GM19467 (cell line): ENCODE data around the gene TCN2.
A peak's percentile ranks its signal among the peaks of the same experiment; 100 is the strongest.
"Not testable (repeated sequence)": the region's sequence is repeated elsewhere in the genome, so short reads cannot be mapped to it uniquely, and the experiment has no call there.

ENCODE experiments used
- ATAC-seq: cut with Tn5 transposase; IDR thresholded peaks from one replicate; pipeline ENCODE4 v1.9.1; 2021; ENCODE audit warnings: mild to moderate bottlenecking, moderate library complexity; ENCODE audit not compliant: unreplicated experiment

TCN2 gene

GRCh38 chr22:30609260-30610185 lies 2.5 kb downstream of the TCN2 start:
- no peak for ATAC-seq

- ATAC-seq, result no peak
Measured at GRCh38 chr22:30610299-30610698, 3.3 kb downstream of the TCN2 start.

- no peak for ATAC-seq
Measured at GRCh38 chr22:30611197-30611596, 4.2 kb downstream of the TCN2 start.

- ATAC-seq, result no peak
Measured at GRCh38 chr22:30612789-30613188, 5.8 kb downstream of the TCN2 start.

- no peak for ATAC-seq
Measured at GRCh38 chr22:30614268-30614667, 7.3 kb downstream of the TCN2 start.

DNA sequence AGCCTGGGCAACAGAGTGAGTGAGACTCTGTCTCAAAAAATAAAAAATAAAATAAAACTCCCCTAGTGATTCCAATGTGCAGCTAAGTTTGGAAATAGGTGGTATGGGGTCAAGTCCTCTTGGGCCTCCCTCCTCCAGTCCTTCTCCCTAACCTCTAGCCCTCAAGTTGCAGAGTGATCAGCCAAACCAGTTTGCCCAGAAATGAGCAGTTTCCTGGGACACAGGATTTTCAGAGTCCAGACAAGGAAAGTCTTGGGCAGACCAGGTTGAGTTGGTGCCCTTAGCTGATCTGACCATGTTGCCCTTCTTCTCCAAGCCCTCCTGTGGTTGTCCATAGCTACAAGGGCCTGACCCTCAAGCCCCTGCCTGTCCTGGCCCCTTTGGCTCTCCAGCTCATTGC lies 7.9 kb downstream of the TCN2 start:
- ATAC-seq, result no peak

- ATAC-seq, result no peak
Measured at GRCh38 chr22:30615543-30615954, 8.6 kb downstream of the TCN2 start.

DNA sequence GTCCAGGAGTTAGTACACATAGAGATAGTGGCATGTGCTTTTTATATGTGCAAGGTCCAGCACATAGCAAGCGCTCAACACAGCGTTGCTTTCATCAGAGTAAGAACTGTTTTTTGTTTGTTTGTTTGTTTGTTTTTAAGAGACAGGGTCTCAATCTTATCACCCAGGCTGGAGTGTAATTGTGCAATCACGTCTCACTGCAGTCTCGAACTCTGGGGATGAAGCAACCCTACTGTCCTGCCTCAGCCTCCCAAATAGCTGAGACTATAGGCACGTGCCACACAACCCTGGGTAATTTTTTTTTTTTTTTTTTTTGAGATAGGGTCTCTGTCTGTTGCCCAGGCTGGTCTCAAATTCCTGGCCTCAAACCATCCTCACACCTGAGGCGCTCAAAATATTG lies 10.8 kb downstream of the TCN2 start:
- ATAC-seq, result no peak

DNA sequence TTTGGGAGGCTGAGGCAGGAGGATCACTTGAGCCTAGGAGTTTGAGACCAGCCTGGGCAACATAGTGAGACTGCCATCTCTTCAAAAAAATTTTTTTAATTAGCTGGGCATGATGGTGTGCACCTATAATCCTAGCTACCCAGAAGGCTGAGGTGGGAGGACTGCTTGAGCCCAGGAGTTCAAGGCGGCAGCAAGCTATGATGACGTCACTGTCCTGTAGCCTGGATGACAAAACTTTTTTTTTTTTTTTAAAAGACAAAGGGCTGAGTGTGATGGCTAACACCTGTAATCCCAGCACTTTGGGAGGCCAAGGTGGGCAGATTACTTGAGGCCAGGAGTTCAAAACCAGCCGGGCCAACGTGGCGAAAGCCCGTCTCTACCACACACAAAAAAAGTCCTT lies 12.9 kb downstream of the TCN2 start:
- ATAC-seq, result not testable (repeated sequence)

GRCh38 chr22:30626413-30626812 lies 19.4 kb downstream of the TCN2 start:
- ATAC-seq, result no peak

DNA sequence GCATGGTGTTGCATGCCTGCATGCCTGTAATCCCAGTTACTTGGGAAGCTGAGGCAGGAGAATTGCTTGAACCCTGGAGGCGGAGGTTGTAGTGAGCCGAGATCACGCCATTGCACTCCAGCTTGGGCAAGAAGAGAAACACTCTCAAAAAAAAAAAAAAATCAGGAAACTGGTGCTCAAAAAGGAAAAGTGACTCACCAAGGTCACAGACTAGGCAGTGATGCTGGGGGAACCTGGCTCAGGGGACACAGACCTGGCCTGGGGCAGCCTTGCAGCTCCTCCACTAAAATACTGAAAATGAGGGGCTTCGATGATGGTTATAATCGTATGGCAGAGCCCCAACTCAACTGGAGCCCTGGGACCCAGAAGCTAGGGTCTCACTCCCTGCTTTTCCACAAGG lies 20.5 kb downstream of the TCN2 start:
- no peak for ATAC-seq

DNA sequence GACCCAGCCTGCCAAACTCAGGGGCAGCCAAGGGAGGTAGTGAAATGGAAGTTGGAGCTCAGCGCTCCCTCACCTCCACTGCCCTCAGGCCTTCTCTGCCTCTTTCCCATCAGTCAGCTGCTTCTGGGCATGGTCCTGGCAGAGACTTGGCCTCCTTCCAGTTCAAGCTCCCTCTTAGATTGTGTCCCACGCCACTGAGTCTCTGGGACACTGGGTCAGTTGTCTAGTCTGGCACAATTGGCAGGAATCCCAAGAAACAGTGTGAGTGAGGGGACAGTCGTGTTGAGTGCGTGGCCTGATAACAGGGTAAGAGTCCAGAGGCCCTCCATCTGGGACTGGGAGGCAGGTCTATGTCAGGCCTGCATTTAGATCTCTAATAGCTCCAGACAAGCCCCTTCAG lies 21.5 kb downstream of the TCN2 start:
- no peak for ATAC-seq

- ATAC-seq, result not testable (repeated sequence)
Measured at GRCh38 chr22:30631469-30631868, 24.5 kb downstream of the TCN2 start.

DNA sequence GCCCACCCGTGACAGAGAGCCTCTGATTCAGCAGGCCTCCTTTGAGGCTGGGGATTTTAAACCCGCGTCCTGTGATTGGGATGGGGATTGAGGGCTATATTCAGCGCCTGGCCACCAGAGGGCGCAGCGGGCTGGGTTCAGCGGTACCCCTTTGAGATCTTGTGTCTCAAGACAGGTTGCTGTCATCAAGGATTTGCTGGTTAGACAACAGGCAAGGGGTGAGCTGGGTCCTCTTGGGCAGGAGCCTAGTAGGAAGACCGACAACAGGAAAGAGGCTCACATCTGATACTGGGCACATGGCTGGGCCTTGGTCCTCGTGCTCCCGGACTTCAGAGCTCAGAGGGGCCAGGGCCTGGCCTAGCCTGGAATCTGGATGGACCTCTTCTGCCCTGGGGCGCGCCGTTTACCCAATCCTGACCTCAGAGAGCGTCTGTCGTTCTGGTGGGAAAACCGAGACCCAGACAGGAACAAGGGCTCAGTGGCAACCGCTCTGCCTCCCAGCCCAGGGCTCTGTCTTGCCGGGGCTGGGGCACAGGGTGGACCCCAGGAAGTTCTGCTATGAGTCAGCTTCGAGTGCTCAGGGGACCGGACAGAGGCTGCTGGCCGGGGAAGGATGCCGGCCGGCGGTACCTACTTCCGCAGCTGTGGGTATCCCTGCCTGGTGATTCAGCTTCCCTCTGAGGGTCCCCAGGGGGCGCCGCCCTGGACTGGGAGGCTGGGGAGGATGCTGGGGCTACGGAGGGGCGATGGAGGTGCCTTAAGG lies 27.7 kb downstream of the TCN2 start:
- ATAC-seq, result peak; percentile 48

GRCh38 chr22:30635273-30636225 lies 28.6 kb downstream of the TCN2 start, which contains the start of gene SLC35E4:
Gene SLC35E4, plus strand, starts transcription at chr22:30635781. Its CDS starts 670 bp downstream, at chr22:30636451.
- peak; percentile 63 for ATAC-seq

DNA sequence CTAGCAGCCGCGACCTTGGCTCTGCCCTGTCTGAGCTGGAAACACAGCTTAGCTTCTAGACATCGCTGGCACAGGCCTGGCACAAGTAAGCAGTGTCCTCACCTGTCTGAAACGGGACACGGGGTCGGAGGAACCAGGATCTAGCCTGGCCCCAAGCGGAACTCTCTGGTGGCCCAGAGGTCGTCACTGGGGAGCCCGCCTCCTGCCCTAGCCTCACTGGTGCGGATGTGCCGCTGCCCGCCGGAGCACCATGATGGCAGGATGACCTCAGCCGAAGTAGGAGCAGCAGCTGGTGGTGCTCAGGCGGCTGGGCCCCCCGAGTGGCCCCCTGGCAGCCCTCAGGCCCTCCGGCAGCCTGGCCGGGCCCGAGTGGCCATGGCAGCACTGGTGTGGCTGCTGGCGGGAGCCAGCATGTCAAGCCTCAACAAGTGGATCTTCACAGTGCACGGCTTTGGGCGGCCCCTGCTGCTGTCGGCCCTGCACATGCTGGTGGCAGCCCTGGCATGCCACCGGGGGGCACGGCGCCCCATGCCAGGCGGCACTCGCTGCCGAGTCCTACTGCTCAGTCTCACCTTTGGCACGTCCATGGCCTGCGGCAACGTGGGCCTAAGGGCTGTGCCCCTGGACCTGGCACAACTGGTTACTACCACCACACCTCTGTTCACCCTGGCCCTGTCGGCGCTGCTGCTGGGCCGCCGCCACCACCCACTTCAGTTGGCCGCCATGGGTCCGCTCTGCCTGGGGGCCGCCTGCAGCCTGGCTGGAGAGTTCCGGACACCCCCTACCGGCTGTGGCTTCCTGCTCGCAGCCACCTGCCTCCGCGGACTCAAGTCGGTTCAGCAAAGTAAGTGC lies 29.5 kb downstream of the TCN2 start:
- ATAC-seq, result no peak

DNA sequence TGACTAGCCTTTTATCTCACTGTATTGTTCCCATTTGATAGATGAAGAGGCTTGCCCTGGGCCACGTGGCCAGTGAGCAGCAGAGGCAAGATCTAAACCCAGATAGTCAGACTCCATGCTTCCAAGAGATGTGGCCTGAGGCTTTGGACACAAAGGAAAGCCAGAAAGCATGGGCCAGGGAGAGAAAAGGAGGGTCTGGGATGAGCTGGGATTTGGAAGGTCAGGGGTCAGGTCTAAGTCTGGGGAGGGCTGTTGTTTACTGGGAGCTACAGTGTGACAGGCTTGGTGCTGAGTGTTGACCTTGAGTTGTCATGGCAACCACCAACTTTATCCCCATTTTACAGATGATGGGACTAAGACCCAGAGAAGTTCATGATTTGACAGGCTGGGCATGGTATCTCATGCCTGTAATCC lies 30.7 kb downstream of the TCN2 start:
- ATAC-seq, result no peak

DNA sequence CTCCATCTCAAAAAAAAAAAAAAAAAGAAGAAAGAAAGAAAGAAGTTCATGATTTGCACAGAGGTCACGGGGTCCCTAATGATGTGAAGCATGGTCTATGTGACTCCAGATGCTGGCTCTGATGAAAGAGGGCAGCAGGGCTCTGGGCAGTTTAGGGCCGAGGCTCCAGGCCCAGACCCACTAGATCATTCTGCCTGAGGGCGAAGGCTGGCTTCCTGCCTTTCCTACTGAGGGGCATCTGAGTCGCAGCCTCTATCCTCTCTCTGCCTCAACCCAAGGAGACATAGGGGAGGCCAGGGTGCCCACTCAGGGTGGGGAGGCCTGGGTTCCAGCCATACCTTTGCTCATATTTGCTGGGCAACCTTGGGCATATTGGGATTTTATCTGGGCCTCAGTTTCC lies 33.4 kb downstream of the TCN2 start:
- ATAC-seq, result no peak

- ATAC-seq, result no peak
Measured at GRCh38 chr22:30640839-30641430, 34.0 kb downstream of the TCN2 start.
